Colon (tissue), 2 donors: ENCODE measurements around the gene TTBK2.
"Not testable (repeated sequence)": the region's sequence is repeated elsewhere in the genome, so short reads cannot be mapped to it uniquely, and the experiment has no call there.

ENCODE experiments used
- FAIRE-seq: peaks from 2 replicates; lab custom pipeline; 2012; peaks lifted over from hg19 to GRCh38; lab: Jason Lieb, UNC
- donor health status: control.
- donor health status: control.

Gene TTBK2

GRCh38 chr15:42920519-42921341 is at the start of gene TTBK2:
Gene TTBK2, minus strand, starts transcription at chr15:42920778. Its CDS starts 42,161 bp downstream, at chr15:42878617.
- FAIRE-seq, result peak; percentile 57

GRCh38 chr15:42964476-42964875 is 43.9 kb upstream of the TTBK2 start:
- no peak for FAIRE-seq

GRCh38 chr15:42955518-42955917 is 34.9 kb upstream of the TTBK2 start:
- no peak for FAIRE-seq

- no peak for FAIRE-seq
Observed at GRCh38 chr15:42954291-42954690, 33.7 kb upstream of the TTBK2 start.

GRCh38 chr15:42948898-42949297 is 28.3 kb upstream of the TTBK2 start:
- not testable (repeated sequence) for FAIRE-seq

GRCh38 chr15:42940527-42940926 is 19.9 kb upstream of the TTBK2 start:
- FAIRE-seq, result no peak

- FAIRE-seq, result no peak
Observed at GRCh38 chr15:42939841-42940240, 19.3 kb upstream of the TTBK2 start.

GRCh38 chr15:42937143-42937542 is 16.6 kb upstream of the TTBK2 start:
- FAIRE-seq, result no peak

- FAIRE-seq, result no peak
Observed at GRCh38 chr15:42933886-42934667, 13.5 kb upstream of the TTBK2 start.

- no peak for FAIRE-seq
Observed at GRCh38 chr15:42932833-42933515, 12.4 kb upstream of the TTBK2 start.

- no peak for FAIRE-seq
Observed at GRCh38 chr15:42931702-42932486, 11.3 kb upstream of the TTBK2 start.

- no peak for FAIRE-seq
Observed at GRCh38 chr15:42929306-42929848, 8.8 kb upstream of the TTBK2 start.

GRCh38 chr15:42921342-42921731 is 759 bp upstream of the TTBK2 start:
- no peak for FAIRE-seq

- no peak for FAIRE-seq
Observed at GRCh38 chr15:42919799-42920518, 619 bp downstream of the TTBK2 start.

GRCh38 chr15:42919308-42919707 is 1.3 kb downstream of the TTBK2 start:
- FAIRE-seq, result no peak

GRCh38 chr15:42918047-42918446 is 2.5 kb downstream of the TTBK2 start:
- FAIRE-seq, result no peak

GRCh38 chr15:42915654-42916315 is 4.8 kb downstream of the TTBK2 start:
- FAIRE-seq, result no peak

GRCh38 chr15:42914728-42915497 is 5.7 kb downstream of the TTBK2 start:
- FAIRE-seq, result no peak

GRCh38 chr15:42911058-42911592 is 9.5 kb downstream of the TTBK2 start:
- no peak for FAIRE-seq
